Fibroblast of pulmonary artery (primary cell): ENCODE results near the gene EIPR1.

ENCODE experiments used
- DNase-seq: peaks from one replicate; pipeline ENCODE4 v3.0.0-alpha.2; 2010; ENCODE audit warnings: low read depth
- H3K4me3 ChIP-seq: replicated peaks from 2 replicates; pipeline ENCODE4 v1.5.1; 2011; ENCODE audit warnings: low read depth, mild to moderate bottlenecking, control low read depth, low read length, moderate library complexity
- CTCF ChIP-seq: IDR thresholded peaks from 2 replicates; pipeline ENCODE4 v1.5.1; 2011; ENCODE audit warnings: mild to moderate bottlenecking, control low read depth, low read length, inconsistent platforms; ENCODE audit errors: missing control alignments

Gene EIPR1

GRCh38 chr2:3301001-3301400 is 76.6 kb downstream of the EIPR1 start:
- no peak for TF ChIP-seq CTCF
- DNase-seq, result peak; percentile 28
- no peak overlapping the region for H3K4me3 ChIP-seq

GRCh38 chr2:3300224-3300995 is 77.2 kb downstream of the EIPR1 start:
- H3K4me3 ChIP-seq, result no peak overlapping the region
- DNase-seq, result no peak
- TF ChIP-seq CTCF, result no peak

- DNase-seq, result no peak
Observed at GRCh38 chr2:3299703-3300102, 77.9 kb downstream of the EIPR1 start.

DNA sequence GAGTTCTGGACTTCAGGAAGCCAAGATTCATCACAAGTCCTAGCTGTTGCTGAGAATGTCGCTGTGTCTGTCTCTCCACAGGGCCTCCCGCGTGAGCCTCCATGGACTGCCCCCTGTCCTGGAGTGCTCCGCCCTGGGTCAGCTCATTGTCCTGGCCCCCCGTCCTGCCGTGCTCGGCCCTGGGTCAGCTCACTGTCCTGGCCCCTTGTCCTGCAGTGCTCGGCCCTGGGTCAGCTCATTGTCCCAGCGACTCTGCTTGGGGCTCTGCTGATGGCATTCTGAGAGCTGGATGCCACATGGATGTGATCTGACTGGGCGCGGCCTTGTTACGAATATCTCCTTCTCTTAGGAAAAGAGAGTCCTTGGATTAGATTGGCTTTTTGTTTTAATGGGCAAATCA is 78.5 kb downstream of the EIPR1 start:
- H3K4me3 ChIP-seq, result no peak overlapping the region
- no peak for TF ChIP-seq CTCF
- DNase-seq, result no peak

More at GRCh38 chr2:3299703-3300102, 77.9 kb downstream of the EIPR1 start:
- no peak overlapping the region for H3K4me3 ChIP-seq
- no peak for TF ChIP-seq CTCF

DNA sequence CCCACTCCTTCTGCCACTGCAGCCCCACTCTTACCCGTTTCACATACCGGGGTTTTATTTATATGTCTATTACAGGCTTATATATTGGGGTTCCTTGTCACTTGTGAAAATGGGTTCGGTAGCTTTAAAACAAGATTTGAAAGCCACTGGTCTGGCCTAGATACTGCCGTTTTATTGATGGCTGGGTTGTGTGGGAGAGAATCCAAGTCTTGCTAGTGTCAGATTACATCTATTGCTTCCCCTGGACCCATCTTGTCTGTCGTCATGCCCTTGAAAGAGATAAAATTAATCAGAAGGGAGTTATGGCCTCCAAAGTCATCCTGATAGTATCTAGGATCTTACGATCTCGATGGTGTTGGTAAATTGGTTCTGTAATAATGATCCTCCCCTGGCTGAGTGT is 79.4 kb downstream of the EIPR1 start:
- DNase-seq, result no peak
- no peak for TF ChIP-seq CTCF
- no peak overlapping the region for H3K4me3 ChIP-seq

DNA sequence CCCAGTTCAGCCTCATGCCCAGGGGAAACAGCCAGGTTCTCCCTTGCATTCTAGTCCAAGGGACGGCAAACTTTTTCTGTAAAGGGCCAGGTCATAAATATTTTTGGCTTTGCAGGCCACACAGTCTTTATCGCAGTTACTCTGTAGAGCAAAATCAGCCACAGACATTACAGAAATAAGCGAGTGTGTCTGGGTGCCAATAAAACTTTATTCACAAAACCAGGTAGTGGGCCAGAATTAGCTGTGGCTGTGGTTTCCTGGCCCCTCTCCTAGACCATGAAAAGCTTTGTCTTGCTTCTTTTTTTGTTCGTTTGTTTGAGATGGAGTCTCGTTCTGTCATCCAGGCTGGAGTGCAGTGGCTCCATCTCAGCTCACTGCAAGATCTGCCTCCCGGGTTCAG is 80.1 kb downstream of the EIPR1 start:
- no peak overlapping the region for H3K4me3 ChIP-seq
- TF ChIP-seq CTCF, result no peak
- DNase-seq, result no peak
